Fibroblast of lung (primary cell): ENCODE data around the gene LMO1. TPM values are rescaled to one million over a fixed set of nuclear protein-coding genes. Genes with fewer than 3 reads are reported as not detected.

Source experiments
- DNase-seq, 2 donors: peaks; one replicate each; pipeline versions ENCODE4 v3.0.0 to v3.0.0-alpha.2; 2010; ENCODE audit warnings: low read depth in 2 of 2
- H2AFZ ChIP-seq: 2 replicates; pipeline ENCODE4 v1.5.1; 2012; ENCODE audit warnings: low read length, control low read depth, inconsistent platforms
- H3K27ac ChIP-seq: 2 replicates; pipeline ENCODE4 v1.5.1; 2011; ENCODE audit warnings: low read length, control low read depth; ENCODE audit not compliant: insufficient read depth
- H3K27me3 ChIP-seq: 2 replicates; pipeline ENCODE4 v1.5.1; 2011; ENCODE audit warnings: mild to moderate bottlenecking, low read length; ENCODE audit not compliant: control insufficient read depth, insufficient read depth
- H3K36me3 ChIP-seq: 2 replicates; pipeline ENCODE4 v1.5.1; 2011; ENCODE audit warnings: low read length; ENCODE audit not compliant: control insufficient read depth, insufficient read depth
- H3K4me1 ChIP-seq: 2 replicates; pipeline ENCODE4 v1.5.1; 2011; ENCODE audit warnings: low read length; ENCODE audit not compliant: control insufficient read depth, insufficient read depth; ENCODE audit errors: extremely low read depth
- H3K4me2 ChIP-seq: 2 replicates; pipeline ENCODE4 v1.5.1; 2011; ENCODE audit warnings: low read length, control low read depth; ENCODE audit not compliant: insufficient read depth; ENCODE audit errors: extremely low read depth
- H3K4me3 ChIP-seq, 4 experiments: fragments of 200-600 bp in 1 of 4; sonication (generic) in 1 of 4; replicated peaks in 1 of 4; 2 replicates each; pipeline ENCODE4 v1.5.1; 2011 to 2016; ENCODE audit warnings: low read length in 4 of 4, low read depth in 3 of 4, mild to moderate bottlenecking in 3 of 4, control low read depth in 2 of 4, inconsistent platforms in 1 of 4, mixed read lengths in 1 of 4; ENCODE audit not compliant: insufficient read depth in 1 of 4; ENCODE audit errors: control extremely low read depth in 1 of 4
- H3K79me2 ChIP-seq: 2 replicates; pipeline ENCODE4 v1.5.1; 2012; ENCODE audit warnings: mild to moderate bottlenecking, low read length, inconsistent platforms; ENCODE audit not compliant: control insufficient read depth, insufficient read depth
- H3K9ac ChIP-seq: 2 replicates; pipeline ENCODE4 v1.5.1; 2011; ENCODE audit warnings: mild to moderate bottlenecking, low read length, control low read depth; ENCODE audit not compliant: insufficient read depth
- H3K9me3 ChIP-seq: 2 replicates; pipeline ENCODE4 v1.5.1; 2012; ENCODE audit warnings: low read depth, low read length; ENCODE audit not compliant: control insufficient read depth, insufficient read depth
- H4K20me1 ChIP-seq: 2 replicates; pipeline ENCODE4 v1.5.1; 2011; ENCODE audit warnings: low read length; ENCODE audit not compliant: control insufficient read depth, insufficient read depth; ENCODE audit errors: extremely low read depth
- EZH2 ChIP-seq: IDR thresholded peaks from 2 replicates; pipeline ENCODE4 v1.5.1; 2012; ENCODE audit warnings: low read length, control low read depth, mild to moderate bottlenecking; ENCODE audit errors: missing control alignments
- polyA plus RNA-seq, 2 donors: library from polyadenylated mRNA; depleted of rRNA in 1 of 2; stranded (reverse) in 1 of 2; unstranded in 1 of 2; fragments of >200 nt; gene quantifications; 2 replicates each; pipeline ENCODE4 v1.2.1, GENCODE V29; 2011 to 2012; ENCODE audit warnings: missing spikeins in 1 of 2
- total RNA-seq: library from RNA; depleted of rRNA; stranded (reverse); fragments of >200 nt; gene quantifications from 2 replicates; pipeline ENCODE4 v1.2.1, GENCODE V29; 2014
- TF ChIP-seq, protein P1 (sequence below), 2 donors: IDR thresholded peaks in 1 of 2; conservative IDR thresholded peaks in 1 of 2; 1 replicate in 1 of 2; 2 replicates in 1 of 2; pipeline ENCODE4 v1.5.1; 2011 to 2012; ENCODE audit warnings: low read length in 2 of 2, control low read depth in 1 of 2, inconsistent platforms in 1 of 2, low read depth in 1 of 2, mild to moderate bottlenecking in 1 of 2

The LMO1 gene
- total and polyA plus RNA-seq, 2 donors (not counting 1 experiment from before 2014, with no cell fraction given): not detected

DNA sequence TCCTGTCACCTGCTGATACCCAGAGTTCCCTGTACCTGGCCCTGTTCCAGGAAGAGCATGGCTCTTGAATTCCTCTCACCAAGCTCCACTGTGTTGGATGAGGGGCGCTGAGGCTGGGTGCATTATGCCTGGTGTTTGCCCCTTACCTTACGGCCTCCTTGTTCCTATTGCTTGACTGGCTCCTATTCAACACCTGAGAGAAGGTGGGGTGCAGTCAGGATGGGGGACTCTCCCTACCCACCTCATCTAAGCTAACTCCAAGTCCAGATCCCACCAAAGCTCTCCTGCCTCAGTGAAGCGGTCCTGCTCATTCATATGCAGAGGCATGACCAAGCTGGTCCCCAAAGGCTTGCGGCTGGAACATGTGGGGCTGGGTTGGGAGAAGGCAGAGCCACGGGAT lies 59.1 kb downstream of the LMO1 start:
- H4K20me1 ChIP-seq: no peaks in the 10 kb centered on the region
- peaks cover 3% of the 10 kb centered on the region for H3K27me3 ChIP-seq
- DNase-seq: no peak

DNA sequence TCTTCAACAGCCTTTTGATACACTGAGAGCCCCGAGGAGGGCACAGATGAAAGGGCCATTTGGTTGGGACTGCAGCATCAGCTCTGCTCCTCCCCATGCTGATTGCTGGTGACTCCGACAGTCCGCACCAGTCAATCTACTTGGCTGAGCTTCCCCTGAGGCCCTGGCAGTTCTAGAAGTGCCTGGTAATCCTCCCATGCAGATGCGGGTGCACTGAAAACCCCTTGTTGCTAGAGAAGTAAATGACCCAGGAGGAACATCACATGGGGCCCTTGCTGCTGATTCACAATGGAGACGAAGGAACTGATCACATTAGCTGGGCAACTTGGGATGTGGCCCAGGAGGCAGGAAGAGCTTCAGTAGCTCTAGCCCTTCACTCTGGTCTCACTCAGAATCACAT lies 59.7 kb downstream of the LMO1 start:
- no peak for DNase-seq
- no peaks in the 10 kb centered on the region for H3K4me1 ChIP-seq
- H4K20me1 ChIP-seq: no peaks in the 10 kb centered on the region
- no peak overlapping the region for H2AFZ ChIP-seq
- H3K9ac ChIP-seq: no peak overlapping the region
- H3K27ac ChIP-seq: no peak overlapping the region
- no peak overlapping the region for H3K4me3 ChIP-seq
- peaks cover 3% of the 10 kb centered on the region for H3K27me3 ChIP-seq
- no peaks in the 10 kb centered on the region for H3K9me3 ChIP-seq
- TF ChIP-seq, protein P1, sequence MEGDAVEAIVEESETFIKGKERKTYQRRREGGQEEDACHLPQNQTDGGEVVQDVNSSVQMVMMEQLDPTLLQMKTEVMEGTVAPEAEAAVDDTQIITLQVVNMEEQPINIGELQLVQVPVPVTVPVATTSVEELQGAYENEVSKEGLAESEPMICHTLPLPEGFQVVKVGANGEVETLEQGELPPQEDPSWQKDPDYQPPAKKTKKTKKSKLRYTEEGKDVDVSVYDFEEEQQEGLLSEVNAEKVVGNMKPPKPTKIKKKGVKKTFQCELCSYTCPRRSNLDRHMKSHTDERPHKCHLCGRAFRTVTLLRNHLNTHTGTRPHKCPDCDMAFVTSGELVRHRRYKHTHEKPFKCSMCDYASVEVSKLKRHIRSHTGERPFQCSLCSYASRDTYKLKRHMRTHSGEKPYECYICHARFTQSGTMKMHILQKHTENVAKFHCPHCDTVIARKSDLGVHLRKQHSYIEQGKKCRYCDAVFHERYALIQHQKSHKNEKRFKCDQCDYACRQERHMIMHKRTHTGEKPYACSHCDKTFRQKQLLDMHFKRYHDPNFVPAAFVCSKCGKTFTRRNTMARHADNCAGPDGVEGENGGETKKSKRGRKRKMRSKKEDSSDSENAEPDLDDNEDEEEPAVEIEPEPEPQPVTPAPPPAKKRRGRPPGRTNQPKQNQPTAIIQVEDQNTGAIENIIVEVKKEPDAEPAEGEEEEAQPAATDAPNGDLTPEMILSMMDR (conservative IDR thresholded peaks at IDR 0.05 in 1 of 2, IDR thresholded peaks at IDR 0.05 in 1 of 2; ENCODE audit: low read depth in 1 of 2, low read length in 2 of 2): no peak
- no peak for TF ChIP-seq EZH2
- no peaks in the 10 kb centered on the region for H3K36me3 ChIP-seq
- H3K4me2 ChIP-seq: no peak overlapping the region
- no peaks in the 10 kb centered on the region for H3K79me2 ChIP-seq

More for the DNA sequence above, 59.1 kb downstream of the LMO1 start:
- no peak for TF ChIP-seq EZH2
- TF ChIP-seq, protein P1 (conservative IDR thresholded peaks at IDR 0.05 in 1 of 2, IDR thresholded peaks at IDR 0.05 in 1 of 2; ENCODE audit: low read depth in 1 of 2, low read length in 2 of 2): no peak
- Histone ChIP-seq H3K79me2 (no peaks in the 10 kb centered on the region), H3K4me2 (no peak overlapping the region), H2AFZ (no peak overlapping the region), H3K4me1 (no peaks in the 10 kb centered on the region), H3K9me3 (no peaks in the 10 kb centered on the region), H3K36me3 (no peaks in the 10 kb centered on the region), H3K9ac (no peak overlapping the region), H3K4me3 (no peak overlapping the region), H3K27ac (no peak overlapping the region)

DNA sequence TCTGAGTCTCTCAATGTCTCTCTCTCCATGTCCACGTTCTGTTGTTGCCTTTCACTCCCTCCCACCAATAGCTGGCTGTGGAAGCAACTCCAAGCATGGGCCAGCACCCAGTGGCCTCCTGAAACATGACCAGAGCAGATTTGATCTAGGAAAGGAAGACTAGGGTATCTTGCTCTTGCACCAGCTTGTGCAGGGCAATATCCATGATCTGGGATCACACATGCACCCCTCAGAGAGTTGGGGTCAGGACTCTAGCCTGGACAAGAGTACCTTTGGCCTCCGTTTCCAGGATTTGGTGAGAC lies 60.3 kb downstream of the LMO1 start:
- Histone ChIP-seq H4K20me1 (no peaks in the 10 kb centered on the region), H3K4me3 (no peak overlapping the region), H3K79me2 (no peaks in the 10 kb centered on the region), H3K4me2 (no peak overlapping the region), H3K27ac (no peak overlapping the region), H2AFZ (no peak overlapping the region), H3K9ac (no peak overlapping the region), H3K4me1 (no peaks in the 10 kb centered on the region), H3K9me3 (no peaks in the 10 kb centered on the region), H3K27me3 (peaks cover 3% of the 10 kb centered on the region), H3K36me3 (no peaks in the 10 kb centered on the region)
- DNase-seq: no peak
- TF ChIP-seq, protein P1 (conservative IDR thresholded peaks at IDR 0.05 in 1 of 2, IDR thresholded peaks at IDR 0.05 in 1 of 2; ENCODE audit: low read depth in 1 of 2, low read length in 2 of 2): no peak
- TF ChIP-seq EZH2: no peak
